GM12865 (cell line): ENCODE measurements around the gene ZFP1.

Experiments
- DNase-seq: peaks from one replicate; pipeline ENCODE4 v3.0.0; 2010; ENCODE audit warnings: low read depth
- H3K4me3 ChIP-seq: 2 replicates; pipeline ENCODE4 v1.5.1; 2011; ENCODE audit warnings: mild to moderate bottlenecking, low read depth, low read length, control low read depth
- CTCF ChIP-seq: IDR thresholded peaks from 2 replicates; pipeline ENCODE4 v1.5.1; 2011; ENCODE audit warnings: low read length, control low read depth, low read depth, inconsistent platforms; ENCODE audit not compliant: insufficient read depth; ENCODE audit errors: missing control alignments

The ZFP1 gene

GRCh38 chr16:75169899-75170405, 21.6 kb downstream of the ZFP1 start:
- DNase-seq = no peak
- TF ChIP-seq CTCF = no peak
- no peak overlapping the region for H3K4me3 ChIP-seq

- H3K4me3 ChIP-seq = no peak overlapping the region
- no peak for TF ChIP-seq CTCF
- no peak for DNase-seq
Measured at GRCh38 chr16:75172578-75172977, 24.3 kb downstream of the ZFP1 start.

GRCh38 chr16:75175074-75175473, 26.8 kb downstream of the ZFP1 start:
- TF ChIP-seq CTCF = no peak
- no peak for DNase-seq
- H3K4me3 ChIP-seq = no peak overlapping the region

- TF ChIP-seq CTCF = no peak
- no peak overlapping the region for H3K4me3 ChIP-seq
- DNase-seq = no peak
Measured at GRCh38 chr16:75176926-75177325, 28.6 kb downstream of the ZFP1 start.

- no peak overlapping the region for H3K4me3 ChIP-seq
- DNase-seq = no peak
- no peak for TF ChIP-seq CTCF
Measured at GRCh38 chr16:75179208-75179607, 30.9 kb downstream of the ZFP1 start.

GRCh38 chr16:75181630-75182029, 33.3 kb downstream of the ZFP1 start:
- H3K4me3 ChIP-seq = no peak overlapping the region
- TF ChIP-seq CTCF = no peak
- no peak for DNase-seq

GRCh38 chr16:75188832-75189477, 40.6 kb downstream of the ZFP1 start:
- no peak for TF ChIP-seq CTCF
- DNase-seq = no peak
- H3K4me3 ChIP-seq = no peak overlapping the region
